GM19025 (cell line): ENCODE data around the gene LGI4.

Experiments used
- ATAC-seq: cut with Tn5 transposase; IDR thresholded peaks from one replicate; pipeline ENCODE4 v1.9.1; 2021; ENCODE audit warnings: mild to moderate bottlenecking, low read depth, moderate library complexity; ENCODE audit not compliant: unreplicated experiment

Gene LGI4

DNA sequence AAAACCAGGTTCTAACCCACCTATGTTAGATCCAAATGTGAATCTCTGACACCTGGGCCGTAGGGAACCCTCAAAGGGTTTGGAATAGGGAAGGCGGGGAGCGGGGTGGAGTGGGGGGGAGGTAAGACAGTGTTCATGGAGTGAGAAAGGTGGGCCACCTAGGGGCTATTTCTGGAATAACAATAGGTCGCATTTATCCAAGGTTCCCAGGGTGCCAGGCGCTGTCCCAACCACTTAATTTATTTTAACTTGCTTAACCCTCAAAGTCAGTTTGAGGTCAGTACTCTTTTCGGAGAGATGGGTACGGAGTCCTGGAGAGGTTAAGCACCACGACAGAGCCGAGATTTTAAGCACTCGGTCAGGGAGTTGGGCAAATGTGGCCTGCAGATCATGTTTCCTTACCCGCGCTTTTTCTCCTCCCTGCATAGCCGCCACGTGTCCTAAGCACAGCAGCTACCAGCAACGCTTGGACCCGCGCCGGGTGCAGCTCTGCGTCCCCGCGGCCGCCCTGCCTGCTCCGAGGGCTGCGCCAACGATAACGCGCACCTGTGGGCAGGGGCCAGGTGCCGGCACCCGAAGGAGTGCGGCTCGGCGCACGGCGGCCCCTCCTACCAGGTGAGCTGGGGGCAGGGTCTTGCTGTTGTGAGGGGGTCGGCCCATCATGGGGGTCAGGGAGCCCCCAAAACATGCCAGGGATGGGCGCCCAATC is 44.2 kb downstream of the LGI4 start:
- no peak for ATAC-seq

- ATAC-seq = no peak
These were observed 44.7 kb downstream of the LGI4 start for GRCh38 chr19:35090160-35090505.

DNA sequence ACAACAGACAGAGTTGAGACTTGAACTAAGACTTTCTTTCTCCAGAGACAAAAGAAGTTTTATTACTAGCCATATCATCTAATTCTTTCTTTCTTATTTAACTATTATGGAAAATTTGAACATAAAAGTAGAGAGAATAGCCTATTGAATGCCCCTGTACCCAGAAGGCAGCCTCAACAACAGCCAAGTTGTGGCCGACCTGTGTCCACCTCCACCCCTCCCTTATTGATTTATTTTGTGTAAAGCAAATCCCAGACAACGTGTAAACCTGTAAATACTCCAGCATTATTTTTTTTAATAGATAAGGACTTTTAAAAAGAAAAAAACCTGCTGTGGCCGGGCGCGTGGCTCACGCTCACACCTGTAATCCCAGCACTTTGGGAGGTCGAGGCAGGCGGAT is 45.3 kb downstream of the LGI4 start:
- ATAC-seq = no peak

DNA sequence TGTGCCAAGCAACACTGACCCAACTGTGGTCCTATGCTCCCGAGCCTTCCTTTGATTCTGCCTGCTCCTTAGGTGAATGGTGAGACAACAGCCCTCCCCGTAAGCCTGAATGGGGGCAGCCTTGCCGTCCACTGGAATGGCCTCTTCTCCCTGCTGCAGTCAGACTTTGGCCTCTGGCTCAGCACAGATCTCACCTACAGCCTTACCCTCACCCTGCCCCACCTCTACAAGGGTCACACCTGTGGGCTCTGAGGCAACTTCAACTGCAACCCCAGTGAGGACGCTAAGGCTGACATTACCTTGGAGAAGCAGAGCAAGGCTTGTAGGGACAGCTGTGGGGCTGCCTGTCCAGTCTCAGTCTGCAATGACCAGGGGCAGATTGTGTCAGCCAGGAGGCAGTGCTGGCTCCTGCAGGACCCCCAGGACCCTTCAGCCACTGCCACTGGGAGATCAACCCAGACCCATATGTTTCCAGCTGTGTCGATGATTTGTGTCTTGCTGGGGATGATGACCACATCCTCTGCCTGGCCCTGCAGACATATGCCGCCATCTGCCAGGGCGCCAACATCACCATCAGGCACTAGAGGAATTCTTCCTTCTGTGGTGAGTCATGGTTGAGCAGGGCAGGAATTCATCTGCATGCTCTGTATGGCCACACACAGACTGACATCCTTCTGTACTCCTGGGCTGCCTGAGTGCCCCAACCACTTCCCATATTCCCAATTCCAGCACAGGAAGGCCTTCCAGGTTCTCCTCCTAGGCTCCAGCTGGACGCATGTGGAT is 46.5 kb downstream of the LGI4 start:
- no peak for ATAC-seq

- ATAC-seq = no peak
These were observed 47.5 kb downstream of the LGI4 start for GRCh38 chr19:35087393-35087792.

DNA sequence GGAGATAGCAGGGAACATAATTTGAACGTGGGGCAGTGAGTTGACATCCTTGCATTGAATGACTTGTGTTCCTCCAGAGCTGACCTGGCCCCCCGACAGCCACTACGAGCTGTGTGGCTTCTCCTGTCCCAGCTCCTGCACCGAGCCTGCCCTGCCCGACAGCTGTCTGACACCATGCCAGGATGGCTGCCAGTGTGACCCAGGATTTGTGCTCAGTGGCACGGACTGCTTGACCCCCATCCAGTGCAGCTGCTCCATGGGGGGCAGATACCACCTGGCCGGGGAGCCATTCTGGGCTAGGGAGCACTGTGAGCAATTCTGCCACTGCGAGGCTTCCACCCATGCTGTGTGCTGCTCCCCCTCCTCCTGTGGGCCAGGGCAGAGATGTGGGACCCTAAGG is 48.4 kb downstream of the LGI4 start:
- ATAC-seq = no peak

- peak; percentile 49 for ATAC-seq
These were observed 48.9 kb downstream of the LGI4 start for GRCh38 chr19:35085947-35086346.

GRCh38 chr19:35084509-35084762 is 50.4 kb downstream of the LGI4 start:
- ATAC-seq = no peak

DNA sequence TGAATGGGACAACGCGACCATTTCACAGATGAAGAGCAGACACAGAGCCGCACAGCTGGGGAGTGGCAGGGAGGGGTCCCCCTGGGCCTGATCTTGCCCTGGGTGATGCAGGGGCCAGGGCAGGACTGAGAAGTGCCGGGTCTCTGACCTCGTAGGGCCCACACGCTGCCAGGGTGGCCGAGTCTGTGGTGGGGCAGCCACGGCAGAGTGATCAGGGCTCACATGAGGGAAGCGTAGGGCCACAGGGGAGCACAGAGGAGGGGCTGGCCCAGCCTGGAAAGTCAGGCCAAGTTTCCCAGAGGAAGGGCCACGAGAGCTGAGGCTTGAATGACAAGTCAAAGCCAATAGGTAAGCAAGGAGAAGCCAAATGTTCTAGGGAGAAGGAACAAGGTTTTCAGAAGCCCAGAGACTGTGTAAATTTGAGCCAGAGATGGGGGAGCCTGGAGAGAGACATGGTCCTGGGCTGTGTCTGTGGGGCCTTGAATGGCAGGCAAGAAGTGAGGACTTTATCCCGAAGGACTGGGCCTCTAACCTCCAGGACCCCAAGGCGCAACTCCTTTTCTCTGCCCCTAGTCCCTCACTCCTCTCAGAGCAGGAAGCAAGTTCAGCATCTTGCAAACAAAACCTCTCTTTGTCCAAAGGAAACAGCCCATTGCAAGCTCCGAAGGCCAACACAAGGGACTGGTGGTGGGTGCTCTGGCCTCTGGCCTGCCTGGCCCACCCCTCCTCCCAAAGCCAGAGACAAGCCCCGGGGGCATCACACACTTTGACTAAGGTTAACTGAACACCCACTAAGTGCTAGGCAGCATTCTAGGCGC is 51.0 kb downstream of the LGI4 start:
- no peak for ATAC-seq

DNA sequence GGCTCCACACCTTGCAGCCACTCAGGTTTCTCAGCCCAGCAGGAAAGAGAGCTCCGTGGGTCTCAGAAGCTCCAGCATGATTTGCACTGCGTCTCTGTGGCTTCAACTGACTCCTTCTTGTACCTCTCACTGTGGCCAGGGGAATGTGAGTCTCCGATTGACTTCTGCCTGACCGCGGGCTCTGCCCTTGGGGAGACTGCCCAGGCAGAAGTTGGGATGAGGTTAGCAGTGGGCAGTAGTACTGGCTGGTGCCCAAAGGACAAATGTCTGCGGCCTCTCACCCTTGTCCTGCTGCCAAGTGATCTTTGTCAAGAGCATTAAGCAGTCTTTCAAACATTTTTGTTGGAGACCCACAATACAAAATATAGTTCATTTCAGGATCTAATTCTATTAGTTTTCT is 53.7 kb downstream of the LGI4 start:
- no peak for ATAC-seq

DNA sequence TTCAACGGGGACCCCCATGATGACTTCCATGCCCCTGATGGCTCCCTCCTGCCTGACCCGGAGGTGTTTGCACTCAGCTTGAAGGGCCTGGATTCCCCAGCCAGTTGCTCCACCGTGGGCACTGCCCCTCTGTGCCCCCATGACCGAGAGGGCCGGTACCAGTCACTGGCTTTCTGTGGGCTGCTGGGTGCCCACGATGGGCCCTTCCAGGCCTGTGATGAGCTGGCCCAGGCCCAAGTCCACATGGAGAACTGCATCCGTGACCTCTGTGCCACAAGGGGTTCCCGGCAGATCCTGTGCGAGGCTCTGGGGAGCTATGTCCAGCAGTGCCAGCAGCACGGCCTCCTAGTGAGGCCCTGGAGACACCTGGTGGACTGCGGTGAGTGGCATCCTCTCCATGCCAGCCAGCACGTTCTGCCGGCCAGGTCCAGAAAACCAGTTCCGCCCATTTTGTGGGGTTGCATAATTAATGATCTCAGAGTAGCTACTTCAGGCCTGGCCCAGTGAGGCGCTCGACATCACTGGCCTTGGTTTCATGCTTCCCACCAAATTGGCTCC is 54.2 kb downstream of the LGI4 start:
- ATAC-seq = no peak

DNA sequence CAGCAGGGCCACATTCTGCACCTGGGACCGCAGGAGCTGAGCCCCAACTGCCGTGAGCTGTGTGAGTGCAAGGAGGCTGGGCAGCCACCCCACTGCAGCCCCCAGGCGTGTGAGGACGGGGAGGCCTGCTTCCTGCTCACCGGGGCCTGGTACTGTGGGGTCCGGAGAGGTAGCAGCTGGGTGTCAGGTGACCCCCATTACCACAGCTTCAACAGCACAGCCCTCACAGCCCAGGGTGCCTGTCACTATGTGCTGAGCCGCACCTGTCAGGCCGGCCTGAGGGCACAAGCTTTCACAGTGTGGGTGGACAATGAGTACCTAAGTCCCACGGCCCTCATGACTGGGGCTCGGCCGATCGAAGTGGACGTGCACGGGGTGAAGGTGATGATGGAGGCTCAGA is 55.0 kb downstream of the LGI4 start:
- no peak for ATAC-seq

DNA sequence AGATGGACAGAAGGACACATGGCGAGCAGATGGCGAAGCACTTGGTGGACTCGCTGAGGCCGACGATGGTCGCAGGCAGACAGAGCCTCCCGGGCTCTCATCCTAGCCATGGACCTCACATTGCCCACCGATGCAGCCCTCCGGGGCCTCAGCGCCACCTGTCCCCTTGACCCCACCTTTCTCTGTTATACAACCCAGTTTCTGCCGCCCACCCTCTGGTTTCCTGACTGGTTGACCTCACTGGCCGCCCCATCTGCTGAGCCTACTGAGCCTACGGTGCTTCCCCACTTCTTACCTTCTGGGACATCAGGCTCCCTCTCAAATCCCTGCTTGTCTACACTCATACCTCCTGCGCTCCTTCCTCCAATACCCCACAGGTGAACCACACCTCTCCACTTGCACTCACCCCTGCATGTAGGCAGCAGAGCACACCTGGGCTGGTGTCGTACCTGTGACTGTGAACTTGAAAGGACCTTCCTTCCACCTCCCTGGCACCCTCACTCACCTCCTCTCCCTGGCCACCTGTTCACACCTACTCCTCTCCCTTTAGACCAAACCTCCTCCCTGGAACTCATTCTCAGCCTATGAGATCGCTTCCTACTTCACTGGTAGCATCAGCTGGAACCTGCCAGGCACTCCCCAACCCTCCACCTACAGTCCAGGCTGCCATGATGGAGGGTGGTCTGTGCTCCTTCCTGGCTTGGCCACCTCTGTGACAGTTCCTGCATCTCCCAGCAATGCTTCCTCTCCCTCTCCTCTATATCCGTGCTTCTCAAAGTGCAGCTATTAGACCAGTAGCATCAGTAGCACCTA is 57.2 kb downstream of the LGI4 start:
- ATAC-seq = no peak

GRCh38 chr19:35076657-35077056 is 58.2 kb downstream of the LGI4 start:
- no peak for ATAC-seq

DNA sequence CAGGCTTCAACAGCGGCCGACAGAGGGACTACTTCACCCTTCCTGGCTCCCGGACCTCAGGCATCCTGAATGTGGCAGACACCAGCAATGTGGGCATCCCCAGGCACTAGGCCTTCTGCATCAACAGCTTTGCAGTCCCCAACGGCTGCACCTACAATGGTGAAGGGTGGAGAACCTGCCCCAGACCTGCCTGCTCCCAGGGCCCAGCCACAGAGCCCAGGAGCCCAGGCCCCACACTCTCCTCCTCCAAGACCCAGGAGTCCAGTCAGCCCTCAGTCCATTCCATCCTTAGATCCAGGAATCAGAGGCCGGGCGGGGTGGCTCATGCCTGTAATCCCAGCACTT is 58.9 kb downstream of the LGI4 start:
- ATAC-seq = no peak

DNA sequence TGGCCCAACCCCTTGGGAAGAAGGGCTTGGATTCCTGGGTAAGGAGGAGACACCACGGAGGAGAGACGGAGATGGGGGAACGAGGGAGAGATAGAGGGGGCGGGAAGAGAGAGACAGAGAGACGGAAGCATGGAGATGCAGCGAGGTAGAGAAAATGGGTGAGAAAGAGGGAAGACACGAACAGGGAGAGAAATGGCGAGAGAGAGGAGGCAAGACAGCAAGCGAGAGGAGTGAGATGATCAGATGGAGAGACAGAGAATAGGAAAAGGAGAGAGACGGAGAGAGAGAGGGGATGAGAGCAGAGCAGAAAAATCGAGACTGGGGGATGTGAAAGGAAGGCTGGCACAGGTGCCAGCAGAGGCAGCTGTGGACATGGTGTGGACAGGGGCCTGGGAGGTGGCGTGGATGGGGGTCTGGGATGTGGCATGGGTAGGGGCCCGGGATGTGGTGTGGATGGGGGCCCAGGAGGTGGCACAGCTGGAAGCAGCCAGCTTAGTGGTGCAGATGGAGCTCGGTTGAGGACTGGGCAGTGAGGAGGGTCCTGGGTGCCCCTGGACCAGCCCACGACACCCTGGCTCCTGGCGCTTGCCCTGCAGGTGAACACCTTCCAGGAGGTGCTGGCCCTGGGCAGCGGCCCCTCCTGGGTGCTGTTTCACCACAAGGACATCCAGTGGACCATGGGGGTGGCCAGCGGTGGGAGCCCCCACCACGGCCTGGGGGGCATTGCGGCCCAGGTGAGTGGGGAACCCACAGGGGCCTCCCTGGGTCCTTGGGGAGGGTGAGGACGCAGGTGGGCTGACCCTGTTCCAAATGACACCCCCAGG is 59.4 kb downstream of the LGI4 start:
- no peak for ATAC-seq
